Stimulated activated CD4-positive, alpha-beta T cell treated with anti-CD3 and anti-CD28 coated beads, Interleukin-1b, Interleukin-23, amount 100 ng/mL, for 48 hours (primary cell): Measurements from ENCODE around the gene USP22.
"Not testable (repeated sequence)": the region's sequence is repeated elsewhere in the genome, so short reads cannot be mapped to it uniquely, and the experiment has no call there.

Experiments used
- DNase-seq: peaks from one replicate; pipeline ENCODE4 v3.0.0-alpha.2; 2020

The USP22 gene

GRCh38 chr17:20983359-20983637 is 59.5 kb downstream of the USP22 start:
- no peak for DNase-seq

- no peak for DNase-seq
Measured at GRCh38 chr17:20982589-20983358, 60.0 kb downstream of the USP22 start.

GRCh38 chr17:20981046-20981920 is 61.5 kb downstream of the USP22 start:
- DNase-seq, result no peak

GRCh38 chr17:20979792-20980083 is 63.1 kb downstream of the USP22 start:
- DNase-seq, result no peak

DNA sequence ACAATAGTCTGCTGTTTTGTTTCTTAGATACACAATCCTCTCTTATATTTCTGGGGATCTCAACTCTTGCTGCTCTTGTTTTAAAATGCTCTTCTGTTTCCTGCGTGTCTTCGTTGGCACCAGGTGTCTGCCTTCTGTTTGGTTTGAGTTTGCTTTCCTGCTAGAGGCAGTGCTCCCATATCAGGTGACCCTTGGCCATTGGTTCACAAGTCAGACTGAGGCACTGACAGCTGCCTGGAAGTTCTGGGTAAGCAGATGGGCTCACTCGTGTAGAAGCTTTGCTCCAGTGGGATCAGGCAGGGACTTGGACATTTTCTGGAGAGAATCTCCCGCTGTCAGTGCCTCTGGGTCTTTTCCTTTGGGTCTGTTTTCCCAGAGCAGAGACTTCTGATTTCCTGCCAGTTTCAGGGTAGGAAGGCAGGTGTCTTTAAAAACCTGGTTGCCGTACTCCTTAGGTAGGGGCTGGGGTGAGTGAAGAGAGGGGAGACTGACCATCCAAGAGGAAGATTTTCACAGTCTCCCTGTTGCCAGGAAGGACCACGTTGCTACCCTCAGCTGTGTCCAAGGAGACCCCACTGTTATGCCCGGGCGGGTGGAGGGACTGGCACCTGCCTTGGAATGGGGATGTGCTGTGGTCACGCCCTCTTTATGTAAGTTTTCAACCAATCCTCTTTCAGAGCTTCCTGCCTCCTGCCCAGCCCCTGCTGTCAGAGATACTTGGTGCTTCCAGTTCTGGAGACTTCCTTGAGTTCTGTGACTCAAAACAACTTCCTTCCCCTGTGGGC is 63.6 kb downstream of the USP22 start:
- DNase-seq, result not testable (repeated sequence)

- DNase-seq, result not testable (repeated sequence)
Measured at GRCh38 chr17:20977609-20978253, 65.1 kb downstream of the USP22 start.

- no peak for DNase-seq
Measured at GRCh38 chr17:20975566-20975965, 67.2 kb downstream of the USP22 start.

GRCh38 chr17:20970329-20970728 is 72.5 kb downstream of the USP22 start:
- DNase-seq, result no peak

GRCh38 chr17:20968913-20969616 is 73.7 kb downstream of the USP22 start:
- DNase-seq, result no peak

GRCh38 chr17:20967776-20968175 is 75.0 kb downstream of the USP22 start:
- no peak for DNase-seq

- DNase-seq, result no peak
Measured at GRCh38 chr17:20966870-20967269, 75.9 kb downstream of the USP22 start.

DNA sequence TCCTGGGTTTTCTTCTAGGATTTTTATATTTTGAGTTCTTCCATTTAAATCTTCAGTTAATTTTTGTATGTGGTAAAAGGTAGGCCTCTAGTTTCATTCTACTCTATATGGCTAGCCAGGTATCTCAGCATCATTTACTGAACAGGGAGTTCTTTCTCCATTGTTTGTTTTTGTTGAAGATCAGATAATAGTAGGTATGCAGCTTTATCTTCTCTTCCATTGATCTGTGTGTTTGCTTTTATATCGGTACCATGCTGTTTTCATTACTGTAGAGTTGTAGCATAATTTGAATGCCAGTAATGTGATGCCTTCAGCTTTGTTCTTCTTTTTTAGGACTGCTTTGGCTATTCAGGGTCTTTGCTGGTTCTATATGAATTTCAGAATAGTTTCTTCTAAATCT is 77.3 kb downstream of the USP22 start:
- no peak for DNase-seq

DNA sequence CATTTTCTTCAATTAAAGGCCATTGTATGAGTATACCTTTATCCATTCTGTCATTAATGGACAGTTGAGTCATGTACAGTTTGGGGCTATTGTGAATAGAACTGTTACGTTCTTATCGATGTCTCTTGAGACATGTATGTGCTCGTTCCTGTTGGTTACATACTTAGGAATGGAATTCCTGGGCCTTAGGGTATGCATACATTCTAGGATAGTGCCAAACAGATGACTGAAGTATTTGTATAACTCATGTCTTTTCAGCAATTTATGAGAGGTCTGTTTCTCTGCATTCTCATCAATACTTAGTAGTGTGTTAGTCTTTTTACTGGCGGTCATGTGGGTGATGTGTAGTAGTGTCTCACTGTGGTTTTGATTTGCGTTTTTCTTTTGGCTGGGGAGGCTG is 81.2 kb downstream of the USP22 start:
- no peak for DNase-seq

DNA sequence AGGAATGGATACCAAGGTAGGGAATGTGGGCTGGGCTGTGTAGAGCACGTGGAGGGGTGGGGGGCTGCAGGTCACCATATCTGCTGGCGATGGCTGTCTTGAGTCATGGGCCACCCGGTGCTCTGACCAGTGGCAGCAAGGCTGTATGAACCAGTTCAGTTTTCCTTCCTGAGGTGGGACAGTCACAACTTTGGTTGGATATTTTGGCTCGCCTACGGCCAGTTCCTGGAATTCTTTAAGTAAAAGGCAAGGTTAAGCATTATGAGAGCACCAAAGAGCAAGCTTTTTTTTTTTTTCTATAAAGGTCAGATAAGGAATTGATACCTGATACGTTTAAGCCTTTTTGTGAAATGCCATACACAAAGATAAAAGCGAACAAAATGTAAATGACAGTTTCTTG is 81.9 kb downstream of the USP22 start:
- DNase-seq, result no peak

- DNase-seq, result no peak
Measured at GRCh38 chr17:20955427-20956323, 87.1 kb downstream of the USP22 start.

DNA sequence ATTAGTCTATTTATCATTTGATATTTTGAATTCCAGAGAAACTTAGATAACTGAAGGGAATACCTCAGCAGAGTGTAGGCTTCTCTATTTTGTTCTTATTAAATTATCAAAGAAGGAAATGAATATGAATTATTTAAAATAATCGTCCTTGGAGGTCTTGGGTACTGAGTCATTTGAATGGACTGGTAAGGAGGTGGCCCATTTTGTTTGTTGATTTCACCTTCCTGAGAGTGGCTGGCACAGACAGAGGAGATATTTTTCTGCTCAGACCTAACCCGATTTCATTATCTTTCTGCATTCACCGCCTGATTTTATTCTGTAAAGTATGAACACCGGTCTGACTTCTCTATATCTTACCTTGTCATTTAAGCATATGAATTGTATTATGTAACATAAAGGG is 88.0 kb downstream of the USP22 start:
- DNase-seq, result no peak

DNA sequence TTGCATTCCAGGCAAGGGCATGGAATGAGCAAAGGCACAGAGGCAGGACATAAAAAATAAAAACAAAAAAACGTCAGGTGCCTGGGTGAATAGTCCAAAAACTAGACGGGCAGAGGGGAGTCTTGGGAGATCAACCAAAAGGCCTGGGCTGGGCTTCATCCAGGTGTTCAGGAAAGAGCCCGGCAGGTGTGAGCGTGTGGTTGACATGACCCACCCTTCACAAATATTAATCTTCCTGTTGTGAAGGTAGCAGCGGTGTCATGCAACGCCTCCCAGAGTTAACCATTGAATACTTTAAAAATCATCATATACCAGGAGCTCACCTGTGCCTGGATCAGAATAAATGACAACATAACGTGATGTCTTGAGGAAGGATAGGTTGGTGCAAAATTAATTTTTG is 90.6 kb downstream of the USP22 start:
- no peak for DNase-seq
